NCI-H2227 (cell line): ENCODE results near the gene TMPRSS5.

Experiments
- DNase-seq: peaks from one replicate; lab custom pipeline; 2025; ENCODE audit not compliant: unreplicated experiment; lab: John Stamatoyannopoulos, UW

Gene TMPRSS5

GRCh38 chr11:113670149-113670830, 35.8 kb downstream of the TMPRSS5 start:
- no peak for DNase-seq

- DNase-seq: no peak
These were observed 37.9 kb downstream of the TMPRSS5 start for GRCh38 chr11:113668255-113668654.

- no peak for DNase-seq
These were observed 38.3 kb downstream of the TMPRSS5 start for GRCh38 chr11:113667801-113668200.

- no peak for DNase-seq
These were observed 39.5 kb downstream of the TMPRSS5 start for GRCh38 chr11:113666584-113666983.

GRCh38 chr11:113664981-113665710, 41.0 kb downstream of the TMPRSS5 start:
- peak; percentile 6 for DNase-seq

GRCh38 chr11:113664069-113664980, 41.8 kb downstream of the TMPRSS5 start:
- no peak for DNase-seq

- no peak for DNase-seq
These were observed 42.5 kb downstream of the TMPRSS5 start for GRCh38 chr11:113663567-113663966.

GRCh38 chr11:113655771-113656170, 50.3 kb downstream of the TMPRSS5 start:
- DNase-seq: no peak

GRCh38 chr11:113651023-113651422, 55.1 kb downstream of the TMPRSS5 start:
- DNase-seq: no peak

- no peak for DNase-seq
These were observed 56.8 kb downstream of the TMPRSS5 start for GRCh38 chr11:113649311-113649710.

- DNase-seq: no peak
These were observed 58.3 kb downstream of the TMPRSS5 start for GRCh38 chr11:113647856-113648255.

GRCh38 chr11:113647108-113647507, 59.0 kb downstream of the TMPRSS5 start:
- DNase-seq: no peak

GRCh38 chr11:113645593-113646349, 60.3 kb downstream of the TMPRSS5 start:
- DNase-seq: no peak

- DNase-seq: no peak
These were observed 61.5 kb downstream of the TMPRSS5 start for GRCh38 chr11:113644605-113645004.

GRCh38 chr11:113643701-113644100, 62.4 kb downstream of the TMPRSS5 start:
- no peak for DNase-seq

- DNase-seq: no peak
These were observed 63.0 kb downstream of the TMPRSS5 start for GRCh38 chr11:113643006-113643585.

GRCh38 chr11:113642090-113642489, 64.0 kb downstream of the TMPRSS5 start:
- no peak for DNase-seq

- DNase-seq: peak; percentile 11
These were observed 67.7 kb downstream of the TMPRSS5 start for GRCh38 chr11:113638376-113638775.

- DNase-seq: no peak
These were observed 68.5 kb downstream of the TMPRSS5 start for GRCh38 chr11:113637636-113638035.
